Spleen (tissue), 7 donors: ENCODE data around the gene SH3RF3.

ENCODE experiments used
- POLR2A ChIP-seq, 3 donors: fragments of 450-650 bp; IDR thresholded peaks; one replicate each; pipeline ENCODE4 v1.5.1; 2017; ENCODE audit warnings: antibody characterized with exemption in 3 of 3, mild to moderate bottlenecking in 1 of 3
- POLR2AphosphoS5 ChIP-seq, 3 donors: sonication (generic); formaldehyde crosslinking; IDR thresholded peaks; one replicate each; pipeline ENCODE4 v1.5.1; 2017; ENCODE audit warnings: antibody characterized with exemption in 3 of 3
- TF ChIP-seq, protein P1 (sequence below), 11 experiments: fragments of 200-600 bp in 7 of 11; fragments of 450-650 bp in 4 of 11; sonication (generic) in 4 of 11; IDR thresholded peaks in 8 of 11; conservative IDR thresholded peaks in 3 of 11; 1 replicate in 7 of 11; 2 replicates in 4 of 11; pipeline versions ENCODE4 v1.4.0 to v1.8.0; 2016 to 2021; ENCODE audit warnings: antibody characterized with exemption in 11 of 11, inconsistent platforms in 4 of 11, mild to moderate bottlenecking in 1 of 11
- donor health status: DM: no; HTN: no; CAD: no; lungs with moderate emphysema.
- donor health status: DM: no; HTN: no; CAD: no.
- donor health status: DM: no; HTN: no; CAD: no.

DNA sequence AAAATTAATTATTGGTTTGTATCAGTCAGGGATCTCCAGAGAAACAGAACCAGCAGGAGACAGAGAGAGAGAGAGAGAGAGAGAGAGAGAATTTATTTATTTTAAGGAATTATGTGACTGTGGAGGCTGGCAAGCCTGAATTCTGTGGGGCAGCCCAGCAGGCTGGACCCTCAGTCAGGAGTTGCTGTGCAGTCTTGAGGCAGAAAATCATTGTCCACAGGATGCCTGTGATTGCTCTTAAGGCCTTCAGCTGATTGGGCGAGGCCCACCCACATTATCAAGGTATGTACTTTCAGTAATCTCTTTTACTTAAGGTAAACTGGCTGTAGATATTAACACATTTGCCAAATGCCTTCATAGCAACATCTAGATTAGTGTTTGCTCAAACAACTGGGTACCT, 329.5 kb downstream of the SH3RF3 start:
- TF ChIP-seq, protein P1, sequence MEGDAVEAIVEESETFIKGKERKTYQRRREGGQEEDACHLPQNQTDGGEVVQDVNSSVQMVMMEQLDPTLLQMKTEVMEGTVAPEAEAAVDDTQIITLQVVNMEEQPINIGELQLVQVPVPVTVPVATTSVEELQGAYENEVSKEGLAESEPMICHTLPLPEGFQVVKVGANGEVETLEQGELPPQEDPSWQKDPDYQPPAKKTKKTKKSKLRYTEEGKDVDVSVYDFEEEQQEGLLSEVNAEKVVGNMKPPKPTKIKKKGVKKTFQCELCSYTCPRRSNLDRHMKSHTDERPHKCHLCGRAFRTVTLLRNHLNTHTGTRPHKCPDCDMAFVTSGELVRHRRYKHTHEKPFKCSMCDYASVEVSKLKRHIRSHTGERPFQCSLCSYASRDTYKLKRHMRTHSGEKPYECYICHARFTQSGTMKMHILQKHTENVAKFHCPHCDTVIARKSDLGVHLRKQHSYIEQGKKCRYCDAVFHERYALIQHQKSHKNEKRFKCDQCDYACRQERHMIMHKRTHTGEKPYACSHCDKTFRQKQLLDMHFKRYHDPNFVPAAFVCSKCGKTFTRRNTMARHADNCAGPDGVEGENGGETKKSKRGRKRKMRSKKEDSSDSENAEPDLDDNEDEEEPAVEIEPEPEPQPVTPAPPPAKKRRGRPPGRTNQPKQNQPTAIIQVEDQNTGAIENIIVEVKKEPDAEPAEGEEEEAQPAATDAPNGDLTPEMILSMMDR (IDR thresholded peaks at IDR 0.05 in 8 of 11, conservative IDR thresholded peaks at IDR 0.05 in 3 of 11): no peak
- TF ChIP-seq POLR2A (IDR thresholded peaks at IDR 0.05) (no peak), POLR2AphosphoS5 (IDR thresholded peaks at IDR 0.05) (no peak)
